ENCODE results near the gene RPS4Y1. TPM values are rescaled to one million over a fixed set of nuclear protein-coding genes. Genes with fewer than 3 reads are reported as not detected.

Gene RPS4Y1
- total RNA-seq, 1 donor from 2014 or later = not detected

DNA sequence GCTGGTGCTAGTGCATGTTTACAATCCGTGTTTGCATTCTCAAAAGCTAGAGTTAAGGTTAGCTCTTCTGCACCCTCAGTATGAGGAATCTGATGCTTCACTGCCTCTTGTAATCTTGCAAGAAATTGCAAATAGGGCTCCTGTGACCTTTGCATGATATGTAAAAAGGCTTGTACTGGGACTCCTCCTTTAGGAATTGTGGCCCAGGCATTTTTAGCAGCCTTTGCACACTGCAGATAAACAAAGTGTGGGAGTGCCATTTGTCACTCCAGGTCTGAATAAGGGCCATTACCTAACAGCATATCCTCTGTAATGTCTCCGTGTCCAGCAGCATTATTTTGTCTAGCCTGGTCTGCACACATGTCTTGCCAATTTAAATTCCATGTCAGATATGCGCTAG, 44.5 kb downstream of the RPS4Y1 start:
- no peak for ATAC-seq

DNA sequence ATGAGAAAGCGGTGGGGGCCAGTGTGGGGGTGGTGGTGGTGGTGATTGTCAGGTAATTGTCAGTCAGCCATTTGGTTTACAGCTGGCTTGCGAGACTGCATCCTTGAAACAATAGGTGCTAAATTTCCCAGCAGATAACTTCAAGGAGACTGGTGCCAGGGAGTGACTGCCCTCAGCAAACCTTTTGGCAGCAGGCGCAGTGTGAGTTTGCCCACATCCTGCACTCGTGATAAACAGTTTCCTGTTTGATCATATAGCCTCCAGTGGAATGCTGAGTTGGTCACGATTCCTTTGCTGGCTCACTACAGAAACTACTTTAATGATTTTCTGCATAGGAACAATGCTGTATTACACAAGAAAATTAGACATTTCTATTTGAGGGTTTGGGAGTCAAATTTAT, 46.0 kb downstream of the RPS4Y1 start:
- ATAC-seq = no peak

DNA sequence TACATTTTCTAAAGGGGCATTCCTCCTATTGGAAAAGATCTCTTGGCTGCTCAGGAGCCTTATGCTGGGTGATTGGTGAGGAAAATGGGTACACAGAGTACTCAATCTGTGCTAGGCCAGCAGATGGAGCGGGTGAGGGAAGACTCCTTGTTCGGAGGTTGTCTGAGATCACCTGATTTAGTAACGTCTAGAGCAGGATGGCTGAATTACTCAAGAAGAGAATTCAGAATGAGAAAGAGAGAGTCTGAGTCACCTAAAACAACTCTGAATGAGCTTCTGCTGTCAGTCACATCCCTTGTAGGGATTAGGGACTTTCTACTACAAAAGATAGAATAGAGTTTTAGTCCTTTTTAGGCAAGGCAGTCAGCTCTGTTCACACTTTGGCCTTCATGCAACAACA, 46.6 kb downstream of the RPS4Y1 start:
- no peak for ATAC-seq

DNA sequence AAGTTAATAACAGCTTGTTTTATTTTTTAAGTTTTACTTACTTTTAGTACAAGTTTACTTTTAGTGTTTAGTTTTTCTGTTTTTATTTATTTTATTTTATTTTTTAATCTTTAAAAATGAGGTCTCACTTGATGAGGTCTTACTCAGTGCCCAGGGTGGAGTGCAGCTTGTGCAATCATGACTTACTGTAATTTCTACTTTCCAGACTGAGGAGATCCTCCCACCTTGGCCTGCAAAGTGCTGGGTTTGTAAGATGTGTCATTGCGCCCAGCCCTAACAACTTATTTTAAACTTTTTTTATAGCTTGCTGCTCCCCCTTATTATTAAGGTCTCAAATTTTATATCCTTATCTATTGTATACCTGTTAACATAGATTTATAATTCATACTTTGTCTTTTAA, 52.1 kb downstream of the RPS4Y1 start:
- no peak for ATAC-seq

DNA sequence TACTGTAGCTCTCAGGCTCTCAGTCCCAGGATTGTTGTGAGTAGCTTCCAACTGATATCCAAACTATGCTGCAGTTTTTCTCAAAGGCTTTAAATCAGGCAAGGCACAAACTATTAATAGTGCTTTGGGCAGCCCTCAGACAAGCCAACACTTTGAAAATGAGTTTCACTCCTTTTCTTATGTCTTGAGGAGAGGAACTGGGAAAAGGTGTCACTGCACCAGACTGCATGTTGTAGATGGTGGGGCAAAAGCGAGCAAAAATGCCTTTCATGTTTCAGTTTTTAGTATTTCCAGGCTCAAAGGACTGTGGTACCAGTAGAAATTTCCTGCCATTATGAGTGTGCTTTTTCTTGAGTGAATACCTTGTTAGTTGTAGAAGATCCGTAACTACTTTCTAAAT, 54.6 kb downstream of the RPS4Y1 start:
- no peak for ATAC-seq

DNA sequence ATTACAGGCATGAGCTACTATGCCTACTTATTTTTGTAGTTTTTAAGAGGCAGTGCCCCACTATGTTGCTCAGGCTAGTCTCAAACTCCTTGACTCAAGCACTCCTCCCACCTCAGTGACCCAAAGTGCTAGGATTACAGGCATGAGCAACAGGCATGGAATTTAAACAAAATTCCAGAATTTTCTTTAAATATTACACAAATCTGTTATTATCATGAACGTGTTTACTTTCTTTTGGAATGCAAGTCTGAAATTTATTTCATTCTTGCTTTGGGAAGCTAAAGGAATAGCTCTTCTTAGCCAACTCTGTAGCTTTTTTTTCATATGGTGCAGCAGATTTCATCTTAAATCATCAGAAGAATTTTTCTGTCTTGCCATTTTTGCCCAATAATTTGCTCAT, 66.0 kb downstream of the RPS4Y1 start:
- no peak for ATAC-seq

DNA sequence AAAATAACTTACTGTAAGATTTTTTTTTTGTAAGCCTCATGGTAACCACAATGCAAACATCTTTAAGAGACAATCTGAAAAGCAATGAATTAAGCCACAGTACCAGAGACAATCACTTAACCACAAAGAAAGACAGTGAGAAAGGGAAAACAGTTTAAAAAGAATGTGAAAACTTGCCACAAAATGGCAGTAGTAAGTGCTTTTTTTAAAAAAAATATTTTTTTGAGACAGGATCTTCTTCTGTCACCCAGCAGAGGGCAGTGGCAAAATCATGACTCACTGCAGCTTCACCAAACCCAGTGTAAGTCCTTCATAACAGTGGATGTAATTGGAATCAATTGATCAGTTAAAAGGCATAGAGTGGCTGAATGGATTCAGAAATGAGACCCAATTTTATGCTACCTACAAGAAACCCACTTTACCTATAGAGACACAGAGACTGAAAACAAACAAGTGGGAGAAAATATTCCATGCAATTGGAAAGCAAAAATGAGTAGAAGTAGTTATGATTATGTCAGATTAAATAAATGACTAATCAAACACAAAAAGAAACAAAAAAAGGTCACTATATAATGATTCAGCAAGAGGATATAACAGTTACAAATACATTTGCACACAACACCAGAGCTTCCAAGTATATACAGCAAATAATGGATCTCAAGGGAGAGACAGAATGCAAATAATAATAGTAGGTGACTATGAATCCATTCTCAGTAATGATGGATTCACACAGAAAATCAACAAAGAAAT, 71.8 kb downstream of the RPS4Y1 start:
- no peak for ATAC-seq

Other genes starting within 250 kb of the RPS4Y1 start
- not detected for gene SRY, start 53.9 kb upstream of the RPS4Y1 start, total RNA-seq
- gene ZFY, start 93.8 kb downstream of the RPS4Y1 start, total RNA-seq = not detected